Measurements from ENCODE around the gene TMEM106C.

The TMEM106C gene

GRCh38 chr12:48008950-48009349, 45.6 kb downstream of the TMEM106C start:
- no peak for DNase-seq
- Histone ChIP-seq H2BK12ac (ENCODE audit: low read length in 2 of 2) (no peak overlapping the region), H3K27ac (ENCODE audit: low read length, poor library complexity, severe bottlenecking) (no peak overlapping the region), H2AFZ (ENCODE audit: low read depth, low read length) (no peak overlapping the region), H3K27me3 (ENCODE audit: control insufficient read depth in 1 of 2, insufficient read depth in 1 of 2, low read length in 2 of 2) (peaks cover 77 to 97% of the 10 kb centered on the region in 2 experiments), H3K4me3 (ENCODE audit: insufficient read depth in 1 of 2, low read depth in 1 of 2, low read length in 2 of 2) (no peak overlapping the region), H3K4ac (ENCODE audit: low read depth in 1 of 2, low read length in 2 of 2) (no peak overlapping the region), H3K23ac (ENCODE audit: low read length in 2 of 2) (no peak overlapping the region), H2AK5ac (ENCODE audit: low read length, severe bottlenecking) (no peak overlapping the region), H3K4me2 (ENCODE audit: low read length, poor library complexity, severe bottlenecking) (no peak overlapping the region), H3K9me3 (ENCODE audit: control insufficient read depth, low read length) (no peaks in the 10 kb centered on the region), H3K4me1 (ENCODE audit: control insufficient read depth, insufficient read depth, low read depth, low read length) (peaks cover 13% of the 10 kb centered on the region), H2BK120ac (ENCODE audit: low read depth, low read length) (no peak overlapping the region), H4K91ac (ENCODE audit: low read length) (no peak overlapping the region), H3K9ac (ENCODE audit: low read length) (no peak overlapping the region), H3K14ac (ENCODE audit: low read length in 2 of 2) (no peak overlapping the region), H3K18ac (ENCODE audit: low read depth in 1 of 2, low read length in 2 of 2) (no peak overlapping the region), H3K36me3 (ENCODE audit: control insufficient read depth in 1 of 2, insufficient read depth in 2 of 2, low read depth in 1 of 2, low read length in 2 of 2) (no peaks in the 10 kb centered on the region), H2BK15ac (ENCODE audit: low read depth, poor library complexity, severe bottlenecking) (no peak overlapping the region), H3K79me1 (replicated peaks; ENCODE audit: low read length, poor library complexity, severe bottlenecking) (no peaks in the 10 kb centered on the region), H4K8ac (ENCODE audit: low read length) (no peak overlapping the region), H2BK5ac (ENCODE audit: low read depth, low read length, poor library complexity, severe bottlenecking) (no peak overlapping the region)
- WGBS = 60% methylated on average over 1 of the region's 4 CpGs

- no peak overlapping the region for H3K4me2 ChIP-seq (ENCODE audit: low read length, poor library complexity, severe bottlenecking)
- DNase-seq = no peak
- H3K36me3 ChIP-seq (ENCODE audit: control insufficient read depth in 1 of 2, insufficient read depth in 2 of 2, low read depth in 1 of 2, low read length in 2 of 2) = no peaks in the 10 kb centered on the region
Observed at GRCh38 chr12:48009471-48009870, 46.1 kb downstream of the TMEM106C start.

GRCh38 chr12:48010366-48010970, 47.1 kb downstream of the TMEM106C start:
- Histone ChIP-seq H4K8ac (ENCODE audit: low read length) (no peak overlapping the region), H2BK15ac (ENCODE audit: low read depth, poor library complexity, severe bottlenecking) (no peak overlapping the region), H2BK120ac (ENCODE audit: low read depth, low read length) (no peak overlapping the region), H3K4ac (ENCODE audit: low read depth in 1 of 2, low read length in 2 of 2) (no peak overlapping the region), H3K4me2 (ENCODE audit: low read length, poor library complexity, severe bottlenecking) (no peak overlapping the region), H3K9me3 (ENCODE audit: control insufficient read depth, low read length) (no peaks in the 10 kb centered on the region), H2BK5ac (ENCODE audit: low read depth, low read length, poor library complexity, severe bottlenecking) (no peak overlapping the region), H3K27ac (ENCODE audit: low read length, poor library complexity, severe bottlenecking) (no peak overlapping the region), H3K9ac (ENCODE audit: low read length) (no peak overlapping the region), H4K91ac (ENCODE audit: low read length) (no peak overlapping the region), H3K4me1 (ENCODE audit: control insufficient read depth, insufficient read depth, low read depth, low read length) (no peaks in the 10 kb centered on the region), H2BK12ac (ENCODE audit: low read length in 2 of 2) (no peak overlapping the region), H3K23ac (ENCODE audit: low read length in 2 of 2) (no peak overlapping the region), H3K79me1 (replicated peaks; ENCODE audit: low read length, poor library complexity, severe bottlenecking) (no peaks in the 10 kb centered on the region), H3K14ac (ENCODE audit: low read length in 2 of 2) (no peak overlapping the region), H3K36me3 (ENCODE audit: control insufficient read depth in 1 of 2, insufficient read depth in 2 of 2, low read depth in 1 of 2, low read length in 2 of 2) (no peaks in the 10 kb centered on the region), H3K18ac (ENCODE audit: low read depth in 1 of 2, low read length in 2 of 2) (no peak overlapping the region), H2AFZ (ENCODE audit: low read depth, low read length) (no peak overlapping the region), H3K27me3 (ENCODE audit: control insufficient read depth in 1 of 2, insufficient read depth in 1 of 2, low read length in 2 of 2) (peaks cover 76 to 97% of the 10 kb centered on the region in 2 experiments), H3K4me3 (ENCODE audit: insufficient read depth in 1 of 2, low read depth in 1 of 2, low read length in 2 of 2) (no peak overlapping the region), H2AK5ac (ENCODE audit: low read length, severe bottlenecking) (no peak overlapping the region)
- WGBS = 58% methylated on average over 7 of the region's 7 CpGs
- no peak for DNase-seq

More at GRCh38 chr12:48009471-48009870, 46.1 kb downstream of the TMEM106C start:
- no peak overlapping the region for H2BK15ac ChIP-seq (ENCODE audit: low read depth, poor library complexity, severe bottlenecking)
- WGBS = 70% methylated on average over 1 of the region's 1 CpG
- no peak overlapping the region for H3K4ac ChIP-seq (ENCODE audit: low read depth in 1 of 2, low read length in 2 of 2)
- peaks cover 8% of the 10 kb centered on the region for H3K4me1 ChIP-seq (ENCODE audit: control insufficient read depth, insufficient read depth, low read depth, low read length)
- no peak overlapping the region for H2AFZ ChIP-seq (ENCODE audit: low read depth, low read length)
- no peak overlapping the region for H3K9ac ChIP-seq (ENCODE audit: low read length)
- H3K18ac ChIP-seq (ENCODE audit: low read depth in 1 of 2, low read length in 2 of 2) = no peak overlapping the region
- H2BK12ac ChIP-seq (ENCODE audit: low read length in 2 of 2) = no peak overlapping the region
- no peaks in the 10 kb centered on the region for H3K9me3 ChIP-seq (ENCODE audit: control insufficient read depth, low read length)
- no peaks in the 10 kb centered on the region for H3K79me1 ChIP-seq (replicated peaks; ENCODE audit: low read length, poor library complexity, severe bottlenecking)
- no peak overlapping the region for H3K27ac ChIP-seq (ENCODE audit: low read length, poor library complexity, severe bottlenecking)
- H3K14ac ChIP-seq (ENCODE audit: low read length in 2 of 2) = no peak overlapping the region
- no peak overlapping the region for H4K8ac ChIP-seq (ENCODE audit: low read length)
- H2AK5ac ChIP-seq (ENCODE audit: low read length, severe bottlenecking) = no peak overlapping the region
- H3K27me3 ChIP-seq (ENCODE audit: control insufficient read depth in 1 of 2, insufficient read depth in 1 of 2, low read length in 2 of 2) = peaks cover 76 to 97% of the 10 kb centered on the region in 2 experiments
- no peak overlapping the region for H2BK120ac ChIP-seq (ENCODE audit: low read depth, low read length)
- no peak overlapping the region for H2BK5ac ChIP-seq (ENCODE audit: low read depth, low read length, poor library complexity, severe bottlenecking)
- no peak overlapping the region for H3K4me3 ChIP-seq (ENCODE audit: insufficient read depth in 1 of 2, low read depth in 1 of 2, low read length in 2 of 2)
- H3K23ac ChIP-seq (ENCODE audit: low read length in 2 of 2) = no peak overlapping the region
- no peak overlapping the region for H4K91ac ChIP-seq (ENCODE audit: low read length)

- Histone ChIP-seq H3K9me3 (ENCODE audit: control insufficient read depth, low read length) (no peaks in the 10 kb centered on the region), H3K9ac (ENCODE audit: low read length) (no peak overlapping the region), H2BK5ac (ENCODE audit: low read depth, low read length, poor library complexity, severe bottlenecking) (no peak overlapping the region), H2AK5ac (ENCODE audit: low read length, severe bottlenecking) (no peak overlapping the region), H3K18ac (ENCODE audit: low read depth in 1 of 2, low read length in 2 of 2) (no peak overlapping the region), H3K79me1 (replicated peaks; ENCODE audit: low read length, poor library complexity, severe bottlenecking) (no peaks in the 10 kb centered on the region), H3K4me1 (ENCODE audit: control insufficient read depth, insufficient read depth, low read depth, low read length) (peaks cover 6% of the 10 kb centered on the region), H2BK120ac (ENCODE audit: low read depth, low read length) (no peak overlapping the region), H3K4me3 (ENCODE audit: insufficient read depth in 1 of 2, low read depth in 1 of 2, low read length in 2 of 2) (no peak overlapping the region), H3K36me3 (ENCODE audit: control insufficient read depth in 1 of 2, insufficient read depth in 2 of 2, low read depth in 1 of 2, low read length in 2 of 2) (no peaks in the 10 kb centered on the region), H2BK12ac (ENCODE audit: low read length in 2 of 2) (no peak overlapping the region), H2AFZ (ENCODE audit: low read depth, low read length) (no peak overlapping the region), H3K23ac (ENCODE audit: low read length in 2 of 2) (no peak overlapping the region), H2BK15ac (ENCODE audit: low read depth, poor library complexity, severe bottlenecking) (no peak overlapping the region), H3K27ac (ENCODE audit: low read length, poor library complexity, severe bottlenecking) (no peak overlapping the region), H4K91ac (ENCODE audit: low read length) (no peak overlapping the region), H3K4me2 (ENCODE audit: low read length, poor library complexity, severe bottlenecking) (no peak overlapping the region), H4K8ac (ENCODE audit: low read length) (no peak overlapping the region), H3K4ac (ENCODE audit: low read depth in 1 of 2, low read length in 2 of 2) (no peak overlapping the region), H3K14ac (ENCODE audit: low read length in 2 of 2) (no peak overlapping the region), H3K27me3 (ENCODE audit: control insufficient read depth in 1 of 2, insufficient read depth in 1 of 2, low read length in 2 of 2) (peaks cover 76 to 95% of the 10 kb centered on the region in 2 experiments)
- 68% methylated on average over 6 of the region's 8 CpGs for WGBS
- DNase-seq = no peak
Observed at GRCh38 chr12:48012070-48012469, 48.7 kb downstream of the TMEM106C start.
